ENCODE data around the gene COQ10A. TPM values are rescaled to one million over a fixed set of nuclear protein-coding genes. Genes with fewer than 3 reads are reported as not detected.
A peak's percentile ranks its signal among the peaks of the same experiment; 100 is the strongest.

Gene COQ10A
- total and polyA plus RNA-seq, 2 of the 13 experiments (the other 11 are each of a cell fraction or from before 2014, with no cell fraction given): 21.0 to 37.3 TPM

DNA sequence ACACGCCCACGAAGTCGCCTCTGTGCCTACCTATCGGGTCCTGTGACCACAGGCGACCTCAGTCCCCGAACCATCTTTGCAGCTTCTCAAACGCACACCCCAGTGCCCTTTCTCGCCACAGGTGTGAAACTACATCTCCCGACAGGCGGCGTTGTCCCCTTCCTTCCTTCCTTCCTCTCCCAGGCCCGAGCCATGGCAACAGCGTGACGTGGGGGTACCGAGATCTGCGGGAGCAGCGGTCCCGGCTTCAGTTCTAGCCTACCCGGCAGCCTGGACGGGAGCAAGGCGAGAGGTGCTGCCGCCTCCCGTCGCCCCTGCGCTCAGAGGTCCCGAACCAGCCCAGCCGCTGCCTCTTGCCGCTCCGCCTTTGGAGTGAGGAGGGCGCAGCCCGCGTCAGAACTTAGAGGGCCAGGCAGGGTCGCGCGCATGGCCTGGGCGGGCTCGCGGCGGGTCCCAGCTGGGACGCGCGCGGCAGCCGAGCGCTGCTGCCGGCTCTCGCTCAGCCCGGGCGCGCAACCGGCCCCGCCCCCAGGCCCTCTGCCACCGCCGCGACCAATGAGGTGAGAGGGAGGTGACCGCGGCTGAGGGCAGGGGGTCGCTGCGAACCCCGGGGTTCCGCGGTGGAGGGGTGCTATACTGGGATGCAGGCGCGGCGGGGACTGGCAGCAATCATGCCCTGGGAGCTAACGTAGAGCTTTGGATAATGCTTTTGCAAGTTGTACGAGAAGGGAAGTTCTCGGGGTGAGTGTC lies at the start of gene COQ10A (continued):
- TF ChIP-seq DR1 (CRISPR knock-in tag; IDR thresholded peaks at IDR 0.05): no peak
- TF ChIP-seq MIXL1 (CRISPR knock-in tag; IDR thresholded peaks at IDR 0.05): peak; percentile 16; the same call in 1 of the 2 replicates
- TF ChIP-seq ZNF660 (CRISPR knock-in tag; IDR thresholded peaks at IDR 0.05; ENCODE audit: borderline replicate concordance, low read depth): no peak
- peak; percentile 58; the same call in 1 of the 2 replicates for TF ChIP-seq ZNF556 (CRISPR knock-in tag; IDR thresholded peaks at IDR 0.05; ENCODE audit: borderline replicate concordance)
- TF ChIP-seq, protein P1, sequence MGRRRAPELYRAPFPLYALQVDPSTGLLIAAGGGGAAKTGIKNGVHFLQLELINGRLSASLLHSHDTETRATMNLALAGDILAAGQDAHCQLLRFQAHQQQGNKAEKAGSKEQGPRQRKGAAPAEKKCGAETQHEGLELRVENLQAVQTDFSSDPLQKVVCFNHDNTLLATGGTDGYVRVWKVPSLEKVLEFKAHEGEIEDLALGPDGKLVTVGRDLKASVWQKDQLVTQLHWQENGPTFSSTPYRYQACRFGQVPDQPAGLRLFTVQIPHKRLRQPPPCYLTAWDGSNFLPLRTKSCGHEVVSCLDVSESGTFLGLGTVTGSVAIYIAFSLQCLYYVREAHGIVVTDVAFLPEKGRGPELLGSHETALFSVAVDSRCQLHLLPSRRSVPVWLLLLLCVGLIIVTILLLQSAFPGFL (CRISPR knock-in tag; IDR thresholded peaks at IDR 0.05): no peak
- no peak for TF ChIP-seq ZFYVE20 (CRISPR knock-in tag; IDR thresholded peaks at IDR 0.05; ENCODE audit: borderline replicate concordance, low read depth)
- 0 out of 2 replicates have a peak, but pooled peaks have one; percentile 31 for TF ChIP-seq ZFP41 (CRISPR knock-in tag; IDR thresholded peaks at IDR 0.05; ENCODE audit: borderline replicate concordance)
- no peak for TF ChIP-seq KAT2B (IDR thresholded peaks at IDR 0.05; ENCODE audit: borderline replicate concordance, low read depth, low read length)
- TF ChIP-seq ATF2 (CRISPR knock-in tag; IDR thresholded peaks at IDR 0.05): no peak; the same call in 1 of the 2 replicates
- TF ChIP-seq ZNF275 (CRISPR knock-in tag; IDR thresholded peaks at IDR 0.05; ENCODE audit: borderline replicate concordance): peak; percentile 82; the same call in 1 of the 2 replicates
- TF ChIP-seq HHEX (CRISPR knock-in tag; IDR thresholded peaks at IDR 0.05): no peak
- peak; percentile 88 for TF ChIP-seq POGK (CRISPR knock-in tag; conservative IDR thresholded peaks at IDR 0.05)
- TF ChIP-seq NFKBIZ (CRISPR knock-in tag; IDR thresholded peaks at IDR 0.05): peak; percentile 25; the same call in 1 of the 2 replicates
- TF ChIP-seq ATF7 (IDR thresholded peaks at IDR 0.05): no peak
- 0 out of 2 replicates have a peak, but pooled peaks have one; percentile 21 for TF ChIP-seq ATF7 (CRISPR knock-in tag; IDR thresholded peaks at IDR 0.05)
- TF ChIP-seq TRIM24 (CRISPR knock-in tag; IDR thresholded peaks at IDR 0.05): no peak
- TF ChIP-seq HCFC1 (IDR thresholded peaks at IDR 0.05; ENCODE audit: low read depth, low read length): peak; percentile 66; the same call in 1 of the 2 replicates
- no peak for TF ChIP-seq ZBTB39 (CRISPR knock-in tag; IDR thresholded peaks at IDR 0.05)
- no peak for TF ChIP-seq DNMT1 (CRISPR knock-in tag; IDR thresholded peaks at IDR 0.05)
- TF ChIP-seq SMC3 (IDR thresholded peaks at IDR 0.05; ENCODE audit: low read length): no peak
- TF ChIP-seq RBM39 (IDR thresholded peaks at IDR 0.05; ENCODE audit: low read depth, low read length, poor library complexity, severe bottlenecking): no peak

Measured in HepG2 (cell line).